Astrocyte (in vitro differentiated cells and primary cell): ENCODE data around the gene ERN1. TPM values are rescaled to one million over a fixed set of nuclear protein-coding genes. Genes with fewer than 3 reads are reported as not detected.

Source experiments
- DNase-seq: peaks from one replicate; pipeline ENCODE4 v3.0.0-alpha.2; 2010; ENCODE audit warnings: low read depth
- FAIRE-seq: peaks from 2 replicates; lab custom pipeline; 2011; peaks lifted over from hg19 to GRCh38; lab: Jason Lieb, UNC
- H2AFZ ChIP-seq: 2 replicates; pipeline ENCODE4 v1.6.0; 2012; ENCODE audit warnings: low read depth, low read length, inconsistent platforms
- H3K27ac ChIP-seq: 2 replicates; pipeline ENCODE4 v1.5.1; 2011; ENCODE audit warnings: low read depth, low read length, inconsistent platforms
- H3K27me3 ChIP-seq: 2 replicates; pipeline ENCODE4 v1.6.0; 2011; ENCODE audit warnings: low read length, inconsistent platforms; ENCODE audit not compliant: insufficient read depth
- H3K36me3 ChIP-seq: 2 replicates; pipeline ENCODE4 v1.5.1; 2011; ENCODE audit warnings: low read length, inconsistent platforms; ENCODE audit not compliant: insufficient read depth
- H3K4me1 ChIP-seq: 2 replicates; pipeline ENCODE4 v1.5.1; 2011; ENCODE audit warnings: low read length, inconsistent platforms; ENCODE audit not compliant: insufficient read depth
- H3K4me2 ChIP-seq: 2 replicates; pipeline ENCODE4 v1.6.0; 2012; ENCODE audit warnings: low read length, inconsistent platforms
- H3K4me3 ChIP-seq: 2 replicates; pipeline ENCODE4 v1.5.1; 2011; ENCODE audit warnings: low read depth, mild to moderate bottlenecking, low read length, inconsistent platforms; ENCODE audit not compliant: insufficient read depth
- H3K79me2 ChIP-seq: 2 replicates; pipeline ENCODE4 v1.6.0; 2012; ENCODE audit warnings: mild to moderate bottlenecking, low read length, inconsistent platforms; ENCODE audit not compliant: insufficient read depth
- H3K9ac ChIP-seq: 2 replicates; pipeline ENCODE4 v1.6.0; 2012; ENCODE audit warnings: mild to moderate bottlenecking, low read length, inconsistent platforms
- H3K9me3 ChIP-seq: 2 replicates; pipeline ENCODE4 v1.5.1; 2012; ENCODE audit warnings: low read depth, mild to moderate bottlenecking, low read length, inconsistent platforms; ENCODE audit not compliant: insufficient read depth
- H4K20me1 ChIP-seq: 2 replicates; pipeline ENCODE4 v1.6.0; 2012; ENCODE audit warnings: low read length, inconsistent platforms; ENCODE audit not compliant: insufficient read depth
- H3K27ac Mint-ChIP-seq: one replicate; pipeline ENCODE4 v1.8.0; 2021; ENCODE audit warnings: mild to moderate bottlenecking, mixed read lengths; ENCODE audit not compliant: unreplicated experiment
- H3K27me3 Mint-ChIP-seq: one replicate; pipeline ENCODE4 v1.8.0; 2021; ENCODE audit warnings: low read depth, mixed read lengths; ENCODE audit not compliant: unreplicated experiment
- H3K36me3 Mint-ChIP-seq: one replicate; pipeline ENCODE4 v1.8.0; 2021; ENCODE audit warnings: low read depth, mixed read lengths; ENCODE audit not compliant: unreplicated experiment
- H3K4me1 Mint-ChIP-seq: one replicate; pipeline ENCODE4 v1.8.0; 2021; ENCODE audit warnings: low read depth, mixed read lengths; ENCODE audit not compliant: unreplicated experiment
- H3K4me3 Mint-ChIP-seq: one replicate; pipeline ENCODE4 v1.8.0; 2021; ENCODE audit warnings: mild to moderate bottlenecking, moderate library complexity, mixed read lengths; ENCODE audit not compliant: unreplicated experiment
- H3K9me3 Mint-ChIP-seq: one replicate; pipeline ENCODE4 v1.8.0; 2021; ENCODE audit warnings: mild to moderate bottlenecking, mixed read lengths; ENCODE audit not compliant: unreplicated experiment
- CTCF ChIP-seq: IDR thresholded peaks from 2 replicates; pipeline ENCODE4 v1.5.1; 2011; ENCODE audit warnings: low read depth, mild to moderate bottlenecking, inconsistent platforms, low read length, moderate library complexity; ENCODE audit not compliant: insufficient read depth
- EZH2 ChIP-seq: IDR thresholded peaks from 2 replicates; pipeline ENCODE4 v1.6.1; 2012; ENCODE audit warnings: mild to moderate bottlenecking, low read length, inconsistent platforms; ENCODE audit not compliant: insufficient read depth
- total RNA-seq: library from RNA; stranded (reverse); gene quantifications from 2 replicates; pipeline ENCODE4 v1.2.1, GENCODE V29; 2021

The ERN1 gene
- total RNA-seq, 1 donor from 2014 or later, result 11.7 TPM

- FAIRE-seq (no peak), DNase-seq (no peak)
- Histone ChIP-seq H3K27ac (no peak overlapping the region), H3K9ac (no peak overlapping the region), H3K9me3 (no peaks in the 10 kb centered on the region), H2AFZ (no peak overlapping the region), H3K27me3 (no peaks in the 10 kb centered on the region), H3K4me3 (no peak overlapping the region), H4K20me1 (peaks cover 11% of the 10 kb centered on the region), H3K4me1 (peaks cover 12% of the 10 kb centered on the region), H3K4me2 (no peak overlapping the region), H3K36me3 (no peaks in the 10 kb centered on the region), H3K79me2 (peaks cover 15% of the 10 kb centered on the region)
- Mint-ChIP-seq H3K27me3 (peaks cover 8% of the 10 kb centered on the region), H3K27ac (no peak overlapping the region), H3K4me3 (no peak overlapping the region), H3K9me3 (no peaks in the 10 kb centered on the region), H3K36me3 (no peaks in the 10 kb centered on the region), H3K4me1 (peaks cover 8% of the 10 kb centered on the region)
- TF ChIP-seq CTCF (no peak), EZH2 (no peak)
These were observed 1.8 kb upstream of the ERN1 start for GRCh38 chr17:64131606-64132270.

- no peaks in the 10 kb centered on the region for H3K27me3 ChIP-seq
- H3K9me3 Mint-ChIP-seq, result no peaks in the 10 kb centered on the region
- H3K79me2 ChIP-seq, result peaks cover 15% of the 10 kb centered on the region
- peak overlapping the region; percentile 96 for H2AFZ ChIP-seq
- FAIRE-seq (no peak), DNase-seq (peak; percentile 36)
- peak overlapping the region; percentile 82 for H3K9ac ChIP-seq
- H3K4me1 Mint-ChIP-seq, result peaks cover 11% of the 10 kb centered on the region
- H3K4me3 ChIP-seq, result peak overlapping the region; percentile 53
- H3K27ac Mint-ChIP-seq, result peak overlapping the region; percentile 60
- peaks cover 8% of the 10 kb centered on the region for H3K27me3 Mint-ChIP-seq
- peak overlapping the region; percentile 88 for H3K4me2 ChIP-seq
- peak overlapping the region; percentile 70 for H3K27ac ChIP-seq
- peak overlapping the region; percentile 80 for H3K4me3 Mint-ChIP-seq
- peaks cover 12% of the 10 kb centered on the region for H3K4me1 ChIP-seq
- H4K20me1 ChIP-seq, result peaks cover 14% of the 10 kb centered on the region
- no peaks in the 10 kb centered on the region for H3K36me3 ChIP-seq
- H3K36me3 Mint-ChIP-seq, result no peaks in the 10 kb centered on the region
- TF ChIP-seq CTCF (no peak), EZH2 (no peak)
- H3K9me3 ChIP-seq, result no peaks in the 10 kb centered on the region
These were observed 636 bp upstream of the ERN1 start for GRCh38 chr17:64130559-64131001.

GRCh38 chr17:64129515-64129764 is 504 bp downstream of the ERN1 start:
- Histone ChIP-seq H3K9ac (peak overlapping the region; percentile 83), H3K4me3 (peak overlapping the region; percentile 75), H3K36me3 (no peaks in the 10 kb centered on the region), H3K27ac (peak overlapping the region; percentile 56), H3K9me3 (no peaks in the 10 kb centered on the region), H3K4me1 (peaks cover 12% of the 10 kb centered on the region), H4K20me1 (peaks cover 14% of the 10 kb centered on the region), H3K4me2 (peak overlapping the region; percentile 88), H3K79me2 (peaks cover 20% of the 10 kb centered on the region), H2AFZ (peak overlapping the region; percentile 81), H3K27me3 (no peaks in the 10 kb centered on the region)
- Mint-ChIP-seq H3K27me3 (peaks cover 8% of the 10 kb centered on the region), H3K36me3 (no peaks in the 10 kb centered on the region), H3K4me3 (peak overlapping the region; percentile 89), H3K9me3 (no peaks in the 10 kb centered on the region), H3K4me1 (peaks cover 11% of the 10 kb centered on the region), H3K27ac (no peak overlapping the region)
- no peak for FAIRE-seq
- no peak for DNase-seq
- TF ChIP-seq CTCF (no peak), EZH2 (no peak)
